Measurements from ENCODE around the gene NUDT16L1.

NUDT16L1 gene

DNA sequence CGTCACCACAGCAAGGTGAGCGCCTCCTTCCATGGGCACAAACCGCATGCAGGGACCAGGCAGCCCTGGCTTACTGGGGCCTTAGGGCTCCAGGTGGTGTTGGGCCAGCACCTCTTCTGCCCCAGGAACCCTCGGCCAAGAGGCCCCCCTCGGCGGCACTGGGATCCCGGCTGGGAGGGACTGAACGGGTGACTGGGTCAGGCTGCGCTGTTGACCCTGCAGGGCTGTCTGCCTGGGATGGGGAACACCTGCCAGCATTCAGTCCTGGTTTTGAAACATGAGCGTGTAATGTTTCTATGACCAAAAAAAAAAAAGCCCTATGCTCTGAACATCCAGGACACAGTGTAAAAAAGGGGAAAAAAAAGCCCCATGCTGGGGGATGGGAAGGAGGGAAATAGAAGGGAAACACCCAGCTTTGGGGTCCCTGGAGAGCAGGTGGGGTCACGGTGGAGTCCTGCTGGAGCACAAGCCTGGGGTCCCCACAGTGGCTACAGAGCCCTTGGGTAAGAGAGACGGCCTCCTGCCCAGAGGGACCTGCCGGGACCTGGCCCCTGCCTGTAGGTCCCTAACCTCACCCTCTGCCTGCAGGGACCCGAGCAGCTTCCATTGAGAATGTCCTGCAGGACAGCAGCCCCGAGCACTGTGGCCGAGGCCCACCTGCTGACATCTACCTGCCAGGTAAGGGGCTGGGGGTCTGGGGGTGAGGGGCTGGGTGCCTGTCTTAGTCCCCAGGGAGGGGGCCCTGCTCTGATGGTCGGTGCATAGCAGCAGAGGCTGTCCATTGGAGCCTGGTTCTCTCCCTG is 9.9 kb upstream of the NUDT16L1 start:
- no peak for DNase-seq (ENCODE audit: low spot score)

DNA sequence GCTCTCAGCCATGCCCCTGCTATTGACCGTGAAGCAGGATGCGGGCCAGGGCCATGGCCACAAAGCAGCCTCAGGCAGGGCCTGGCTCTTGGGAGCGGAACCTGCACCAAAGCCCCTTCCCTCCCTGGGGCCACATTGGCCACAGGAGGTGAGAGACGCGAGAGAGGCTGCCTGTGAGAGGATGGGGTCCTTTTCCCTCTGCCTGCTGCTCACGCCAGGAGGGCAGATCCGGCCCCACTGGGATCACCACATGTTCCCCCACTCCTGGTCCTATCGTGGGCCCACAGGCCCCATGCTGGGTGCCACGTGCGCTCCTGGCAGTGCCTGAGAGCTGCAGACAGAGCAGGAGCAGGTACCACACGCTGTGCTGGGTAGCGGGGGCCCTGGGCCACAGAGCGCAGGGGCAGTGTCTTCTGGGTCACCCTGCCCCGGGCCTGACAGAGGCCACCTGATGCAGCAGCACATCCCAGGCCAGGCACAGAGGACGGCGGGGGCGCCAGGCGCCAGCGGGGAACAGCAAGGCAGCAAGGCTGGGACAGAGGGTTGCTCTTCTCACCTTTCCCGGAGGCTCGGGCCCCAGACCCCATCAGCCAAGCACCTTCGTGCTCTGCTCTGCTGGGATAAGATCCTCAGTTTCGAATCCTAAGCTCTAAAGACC is 9.2 kb upstream of the NUDT16L1 start:
- DNase-seq (ENCODE audit: low spot score), result no peak

DNA sequence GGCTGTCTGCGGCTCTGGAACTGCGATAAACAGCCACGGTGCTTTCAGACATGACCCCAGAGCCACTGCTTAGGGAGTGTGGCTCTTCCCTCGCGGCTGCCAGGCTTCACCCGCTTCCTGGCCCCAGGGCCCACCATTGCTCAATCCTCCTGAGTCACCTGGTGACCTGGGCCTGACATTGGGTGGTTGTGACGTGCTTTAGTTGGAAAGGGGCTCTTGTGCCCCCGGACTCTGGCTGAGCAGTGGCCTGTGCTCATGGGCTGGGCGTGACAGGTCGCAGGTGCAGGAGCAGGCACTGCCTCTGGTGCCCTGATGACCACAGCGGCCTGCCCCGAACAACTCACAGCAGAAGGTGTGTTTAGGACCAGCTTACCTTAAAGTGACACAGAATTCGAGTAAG is 8.6 kb upstream of the NUDT16L1 start:
- no peak for DNase-seq (ENCODE audit: low spot score)

DNA sequence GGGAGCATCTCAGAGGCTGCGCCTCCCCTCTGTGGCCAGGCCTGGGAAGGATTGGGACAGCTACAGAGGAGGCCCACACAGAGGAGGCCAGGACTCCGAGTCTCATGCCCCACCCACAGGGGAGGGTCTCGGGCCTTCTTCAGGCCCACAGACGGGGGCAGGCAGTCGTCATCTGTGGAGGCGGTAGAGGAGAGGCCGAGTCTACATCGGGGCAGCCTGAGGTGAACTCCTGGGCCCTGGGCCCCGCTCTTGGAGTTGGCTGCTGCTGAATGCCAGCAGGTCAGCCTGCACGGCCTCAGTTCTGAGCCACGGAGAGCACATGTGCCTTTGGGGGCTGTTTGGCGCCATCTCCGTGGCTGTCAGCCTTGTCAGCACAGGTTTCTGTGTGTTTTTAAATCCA is 8.1 kb upstream of the NUDT16L1 start:
- no peak for DNase-seq (ENCODE audit: low spot score)

DNA sequence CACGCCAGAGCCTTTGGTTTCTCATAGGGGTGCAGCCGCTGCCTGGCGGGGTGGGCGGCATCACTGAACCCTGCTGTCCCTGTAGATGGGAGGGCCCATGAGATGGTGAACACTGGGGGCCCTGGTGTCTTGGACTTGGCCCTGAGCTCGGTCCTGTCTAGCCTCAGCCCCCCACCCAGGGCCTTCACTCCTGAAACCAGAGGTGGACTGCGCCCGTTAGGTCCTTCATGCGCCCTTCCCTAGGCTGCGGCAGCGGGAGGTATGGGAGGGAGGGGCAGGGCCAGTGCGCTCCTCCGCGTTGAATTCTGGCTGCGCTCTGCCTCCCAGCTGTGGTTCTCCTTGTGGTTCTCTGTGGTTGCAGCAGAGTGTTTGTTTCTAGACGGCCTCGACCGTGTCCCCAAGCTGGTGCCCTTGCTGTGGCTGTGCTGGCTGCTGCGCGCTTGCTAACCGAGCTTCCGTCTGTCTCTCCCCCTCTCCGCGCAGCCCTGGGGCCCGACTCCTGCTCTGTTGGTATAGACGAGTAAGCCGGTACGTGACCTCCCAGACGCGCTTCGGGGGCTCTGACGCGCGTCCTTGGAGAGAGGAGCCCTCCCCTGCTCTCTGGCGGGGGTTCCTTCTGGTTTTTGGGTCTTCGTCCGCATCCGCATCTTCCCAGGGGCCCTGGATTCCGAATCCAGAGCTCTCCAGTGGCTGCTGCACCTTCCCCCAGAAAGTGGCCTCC is 7.4 kb upstream of the NUDT16L1 start:
- DNase-seq (ENCODE audit: low spot score), result no peak

DNA sequence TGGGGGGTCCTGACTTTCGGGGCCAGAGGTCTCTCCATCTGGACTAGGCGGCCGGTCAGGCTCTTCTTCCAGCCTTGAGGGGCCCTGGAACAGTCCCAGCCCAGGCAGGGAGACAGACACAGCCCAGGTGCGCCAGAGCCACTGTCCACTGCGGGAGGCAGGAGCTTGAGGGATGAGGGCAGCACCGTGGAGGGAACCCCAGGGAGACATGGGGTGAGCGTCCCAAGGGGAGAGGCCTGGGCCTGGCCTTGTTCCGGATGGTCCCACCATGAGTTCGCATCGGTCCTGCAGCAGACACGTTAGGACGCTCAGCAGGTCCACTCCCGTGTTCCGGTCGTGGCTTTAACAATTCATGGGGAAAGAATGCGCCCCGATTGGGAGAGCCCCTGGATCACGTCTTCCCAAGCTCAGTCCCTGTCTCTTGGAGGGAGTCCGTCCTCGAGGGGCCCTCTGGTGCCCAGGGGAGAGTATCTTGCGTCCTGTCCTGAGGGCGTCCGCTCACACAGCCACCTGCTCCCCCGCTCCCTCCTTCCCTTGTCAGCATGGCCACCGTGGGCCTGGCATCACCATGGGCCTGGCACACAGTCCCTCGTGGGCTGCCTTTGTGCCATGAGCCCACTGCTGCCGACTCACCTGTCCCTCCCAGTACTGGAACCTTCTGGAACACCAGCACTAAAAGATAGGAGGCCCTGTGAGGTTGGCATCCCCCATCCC is 6.7 kb upstream of the NUDT16L1 start:
- DNase-seq (ENCODE audit: low spot score), result no peak

DNA sequence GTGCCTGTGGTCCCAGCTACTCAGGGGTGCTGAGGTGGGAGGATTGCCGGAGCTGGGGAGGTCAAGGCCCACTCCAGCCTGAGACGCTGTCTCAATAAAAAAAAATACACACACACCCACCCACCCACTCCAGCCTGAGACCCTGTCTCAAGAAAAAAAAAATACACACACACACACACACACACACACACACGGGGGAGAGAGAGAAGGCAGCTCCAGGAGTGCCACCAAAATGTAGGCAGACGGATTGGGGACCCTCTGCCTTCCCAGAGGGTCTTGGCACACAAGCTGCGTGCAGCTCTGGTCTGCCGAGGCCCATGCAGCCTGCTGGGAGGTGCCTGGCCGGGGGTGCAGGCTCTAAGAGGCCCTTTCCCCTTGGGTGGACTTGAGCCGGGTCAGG is 5.9 kb upstream of the NUDT16L1 start:
- no peak for DNase-seq (ENCODE audit: low spot score)

DNA sequence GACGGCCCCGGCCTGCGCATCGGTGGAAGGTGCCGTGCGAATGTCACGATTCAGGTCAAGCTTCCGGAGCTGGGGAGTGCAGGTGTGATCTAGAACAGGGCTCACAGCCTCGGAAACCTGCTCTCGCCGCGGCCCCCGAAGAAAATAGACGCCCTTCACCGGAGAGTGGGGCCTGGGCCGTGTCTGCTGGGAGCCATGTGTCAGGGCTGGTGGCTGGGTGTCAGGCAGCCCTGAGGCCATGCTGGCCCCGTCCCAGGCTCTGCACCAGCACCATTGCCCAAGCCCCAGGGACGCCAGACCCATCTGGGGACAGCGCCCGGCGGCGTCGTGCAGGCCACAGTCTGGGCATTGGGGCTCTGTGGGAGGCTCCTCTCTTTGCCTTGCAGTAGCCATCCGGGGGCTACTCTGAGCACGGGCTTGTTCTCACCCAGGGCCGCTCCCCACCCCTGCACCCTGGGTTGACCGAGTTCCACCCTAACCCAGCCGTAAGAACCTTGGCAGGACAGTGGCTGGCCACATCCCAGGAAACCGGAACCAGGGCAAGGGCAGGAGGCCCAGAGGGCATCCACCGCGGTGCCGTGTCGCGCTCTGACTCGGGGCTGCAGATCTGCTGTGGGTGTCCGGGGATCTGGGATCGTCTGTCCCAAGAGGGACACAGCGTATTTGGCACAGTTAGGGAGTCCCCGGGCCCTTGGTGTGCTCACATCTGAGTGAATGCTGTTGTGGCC is 5.3 kb upstream of the NUDT16L1 start:
- DNase-seq (ENCODE audit: low spot score), result no peak

DNA sequence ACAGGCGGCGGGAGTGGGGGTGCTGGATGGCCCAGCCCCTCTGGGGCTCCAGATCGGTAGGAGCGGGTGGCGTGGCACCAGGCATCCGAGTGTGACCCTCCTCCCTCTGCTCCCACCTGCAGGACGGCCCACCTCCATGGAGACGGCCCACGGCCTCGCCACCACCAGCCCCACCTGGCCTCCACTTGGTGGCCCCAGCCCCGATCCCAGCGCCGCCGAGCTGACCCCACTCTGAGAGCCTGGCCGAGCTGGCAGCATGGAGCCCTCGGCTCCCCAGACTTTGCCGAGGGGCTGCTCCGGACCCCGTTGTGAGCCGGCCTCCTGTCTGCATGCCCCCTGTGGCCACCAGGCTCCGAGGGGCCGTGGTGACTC is 4.7 kb upstream of the NUDT16L1 start:
- no peak for DNase-seq (ENCODE audit: low spot score)

DNA sequence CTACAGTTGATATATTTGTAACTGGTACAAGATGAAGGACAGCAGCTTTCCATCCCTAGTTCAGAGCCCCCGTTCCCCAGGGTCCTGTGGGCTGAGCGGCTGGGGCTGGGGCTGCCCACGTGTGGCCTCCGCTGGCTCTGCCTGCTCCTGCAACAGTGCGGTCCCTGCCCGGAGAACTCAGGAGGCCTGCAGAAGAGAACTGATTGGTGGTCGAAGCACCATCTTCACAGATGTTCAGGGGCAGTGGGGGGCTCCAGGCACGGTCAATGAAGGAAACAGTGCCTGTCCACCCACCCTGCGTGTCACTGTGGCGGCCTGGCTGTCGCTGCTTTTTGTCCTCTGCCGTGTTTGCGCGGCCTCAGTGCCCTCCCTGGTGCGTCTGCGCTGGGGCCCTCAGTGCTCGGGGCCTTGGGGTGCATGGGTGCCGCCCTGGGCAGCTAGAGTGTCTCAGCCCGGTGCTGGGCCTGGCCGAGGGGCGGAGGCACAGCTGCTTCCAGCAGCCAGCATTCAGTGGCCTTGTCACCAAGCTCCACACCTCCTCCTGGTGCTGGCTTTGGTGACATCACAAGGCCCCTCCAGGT is 4.2 kb upstream of the NUDT16L1 start:
- no peak for DNase-seq (ENCODE audit: low spot score)

DNA sequence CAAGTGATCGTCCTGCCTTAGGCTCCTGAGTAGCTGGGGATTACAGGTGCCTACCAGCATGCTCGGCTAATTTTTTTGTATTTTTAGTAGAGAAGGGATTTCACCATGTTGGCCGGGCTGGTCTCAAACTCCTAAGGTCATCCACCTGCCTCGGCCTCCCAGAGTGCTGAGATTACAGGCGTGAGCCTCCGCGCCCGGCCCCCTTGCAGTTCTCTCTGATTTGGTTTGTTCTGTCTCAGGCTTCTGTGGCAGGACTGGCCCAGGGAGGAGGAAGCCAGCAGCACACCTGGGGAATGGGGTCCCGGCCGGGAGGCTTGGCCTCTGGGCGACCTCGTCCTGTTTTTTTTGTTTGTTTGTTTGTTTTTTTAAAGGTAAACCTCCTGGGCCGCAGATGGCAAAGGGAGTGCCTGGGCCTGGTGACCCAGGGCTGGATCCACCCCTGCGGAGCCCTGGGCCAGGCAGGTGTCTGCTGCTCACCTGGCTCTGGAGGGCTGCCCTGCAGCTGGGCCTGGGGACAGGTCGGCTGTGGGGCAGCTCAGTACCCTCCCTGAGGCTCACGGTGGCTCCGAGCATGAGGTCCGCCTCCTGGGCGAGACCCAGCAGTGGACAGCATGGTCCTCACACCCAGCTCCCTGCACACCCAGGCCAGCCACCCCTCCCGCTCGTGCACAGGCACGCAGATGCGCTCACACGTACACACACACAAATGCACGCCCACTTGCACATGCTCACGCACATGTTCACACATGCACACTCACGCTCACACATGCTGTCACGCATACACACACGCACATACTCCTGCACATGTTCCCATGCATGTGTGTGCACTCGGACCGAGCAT is 3.3 kb upstream of the NUDT16L1 start:
- DNase-seq (ENCODE audit: low spot score), result no peak

DNA sequence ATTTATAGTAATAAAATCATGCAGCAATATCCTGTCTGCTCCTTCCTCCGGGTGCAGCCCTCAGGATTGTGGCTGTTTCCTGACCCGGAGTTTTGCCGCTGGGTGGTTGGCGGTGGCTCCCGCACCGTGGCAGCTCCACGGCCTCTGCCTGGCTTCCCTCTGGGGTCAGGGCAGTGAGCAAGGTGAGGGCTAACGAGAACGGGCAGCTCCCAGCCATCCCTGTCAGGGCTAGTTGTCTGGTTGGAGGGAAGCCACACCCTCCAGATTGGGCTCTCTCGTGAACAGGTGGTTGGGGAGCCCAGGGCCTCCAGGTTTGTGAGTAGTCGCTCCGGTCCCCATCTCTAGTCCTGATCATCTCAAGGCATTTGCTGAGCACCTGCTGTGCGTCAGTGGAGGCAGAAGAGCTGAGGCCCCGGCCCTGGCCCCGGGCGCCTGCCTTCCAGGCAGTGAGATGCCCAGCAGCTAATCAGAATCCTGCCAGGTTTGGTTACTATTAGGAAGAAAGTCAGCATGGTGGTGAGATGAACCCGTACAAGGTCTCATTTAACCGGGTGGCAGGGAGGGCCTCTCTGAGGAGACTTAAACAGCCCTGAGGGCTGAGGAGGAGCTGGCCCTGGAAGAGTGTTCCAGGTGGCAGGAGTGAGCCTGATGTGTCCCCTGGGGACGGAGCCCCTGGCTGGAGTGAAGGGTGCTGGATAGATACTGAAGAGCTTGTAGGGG is 2.3 kb upstream of the NUDT16L1 start:
- DNase-seq (ENCODE audit: low spot score), result peak; percentile 25

DNA sequence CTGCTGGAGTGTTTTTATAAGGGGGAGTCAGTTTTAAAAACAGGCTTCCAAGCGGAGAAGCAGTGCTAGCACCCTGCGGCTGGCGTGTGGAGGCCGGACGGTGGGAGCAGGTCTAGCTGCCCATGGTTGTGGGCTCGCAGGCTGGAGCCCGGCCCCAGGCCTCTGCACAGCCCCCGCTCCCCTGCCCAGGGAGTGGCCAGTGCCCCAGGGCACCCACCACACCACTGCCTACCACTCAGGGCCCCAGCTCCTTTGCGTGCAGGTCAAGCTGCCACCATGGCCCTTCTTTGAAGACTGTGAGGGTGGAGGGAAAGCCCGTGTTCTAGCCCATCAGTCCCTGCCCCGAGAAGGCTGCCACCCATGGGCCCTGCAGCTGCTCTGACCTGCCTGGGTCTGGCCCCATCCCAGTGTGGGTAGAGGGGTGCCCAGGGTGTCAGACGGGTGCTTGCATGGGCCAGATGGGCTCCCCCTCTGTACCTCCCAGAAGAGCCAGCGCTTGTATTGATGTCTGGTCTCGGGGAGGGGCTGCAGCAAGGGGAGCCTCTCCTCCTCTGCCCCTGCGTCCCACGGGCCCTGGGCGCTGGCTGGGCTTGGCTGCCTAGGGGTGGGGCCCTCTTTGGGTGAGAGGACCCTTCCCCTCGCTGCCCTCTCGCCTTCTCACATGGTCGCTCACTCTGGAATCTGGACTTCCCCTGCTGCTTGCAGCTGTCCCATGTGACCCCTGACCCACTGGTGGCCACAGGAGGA is 1.5 kb upstream of the NUDT16L1 start:
- DNase-seq (ENCODE audit: low spot score), result no peak

DNA sequence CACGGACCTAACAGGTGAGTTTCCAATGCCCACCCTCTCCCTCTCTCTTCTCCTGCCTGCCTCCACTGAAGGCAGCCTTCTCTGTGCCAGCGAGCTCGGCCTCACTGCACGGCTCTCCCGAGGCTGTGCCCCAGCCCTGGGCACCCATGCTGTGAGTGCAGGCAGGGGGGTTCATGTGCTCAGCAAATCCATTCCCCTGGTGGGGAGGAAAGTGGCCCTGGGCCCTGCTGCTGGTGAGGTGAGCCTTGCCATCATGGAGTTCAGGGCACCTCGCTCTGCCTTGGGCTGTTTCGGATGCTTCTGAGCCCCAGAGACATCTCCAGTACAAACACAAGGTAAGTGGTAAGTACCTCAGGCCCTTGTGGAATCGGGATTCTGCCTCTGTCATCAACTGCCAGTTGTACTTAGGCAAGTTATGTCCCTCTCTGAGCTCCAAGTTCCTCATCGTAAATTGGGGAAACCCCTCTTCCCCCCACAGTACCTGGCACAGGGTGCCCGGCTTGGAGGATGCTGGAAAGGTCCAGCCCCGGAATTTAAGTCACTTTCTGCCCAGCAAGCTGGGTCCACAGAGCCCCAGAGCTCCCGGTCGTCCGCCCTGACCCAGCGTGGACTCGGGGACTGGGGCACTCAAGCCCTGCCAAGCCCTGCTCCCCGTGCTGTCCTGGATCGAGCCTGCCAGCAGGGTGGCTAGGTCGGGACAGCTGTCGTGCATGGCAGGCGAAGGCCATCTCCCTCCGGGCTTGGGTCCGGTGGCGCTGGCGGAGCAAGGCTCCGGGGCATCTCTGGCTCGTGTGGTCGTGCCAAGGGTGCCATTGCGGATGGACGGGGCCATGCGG is 684 bp upstream of the NUDT16L1 start:
- no peak for DNase-seq (ENCODE audit: low spot score)

DNA sequence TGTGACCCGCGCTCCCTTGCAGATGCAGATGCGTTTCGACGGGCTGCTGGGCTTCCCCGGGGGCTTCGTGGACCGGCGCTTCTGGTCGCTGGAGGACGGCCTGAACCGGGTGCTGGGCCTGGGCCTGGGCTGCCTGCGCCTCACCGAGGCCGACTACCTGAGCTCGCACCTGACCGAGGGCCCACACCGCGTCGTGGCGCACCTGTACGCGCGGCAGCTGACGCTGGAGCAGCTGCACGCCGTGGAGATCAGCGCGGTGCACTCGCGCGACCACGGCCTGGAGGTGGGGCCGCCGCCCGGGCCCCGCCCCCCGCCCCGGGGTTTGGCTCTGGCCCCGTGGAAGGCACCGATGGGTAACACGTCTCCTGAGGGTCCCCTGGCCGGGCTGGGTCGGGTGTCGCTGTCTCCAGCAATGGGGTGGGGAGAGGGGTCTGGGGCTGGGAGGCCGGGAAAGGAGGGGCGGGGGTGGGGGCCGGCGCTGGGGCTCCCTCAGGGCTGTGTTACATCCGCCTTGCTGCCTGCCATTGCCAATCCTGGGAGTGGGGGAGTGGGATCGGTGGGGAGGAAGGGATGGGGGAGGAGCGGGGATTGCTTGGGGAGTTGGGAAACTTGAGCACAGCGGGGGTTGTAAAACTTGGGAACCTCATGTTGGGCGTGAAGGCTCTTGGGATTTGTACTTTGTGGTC is 737 bp downstream of the NUDT16L1 start:
- DNase-seq (ENCODE audit: low spot score), result no peak

DNA sequence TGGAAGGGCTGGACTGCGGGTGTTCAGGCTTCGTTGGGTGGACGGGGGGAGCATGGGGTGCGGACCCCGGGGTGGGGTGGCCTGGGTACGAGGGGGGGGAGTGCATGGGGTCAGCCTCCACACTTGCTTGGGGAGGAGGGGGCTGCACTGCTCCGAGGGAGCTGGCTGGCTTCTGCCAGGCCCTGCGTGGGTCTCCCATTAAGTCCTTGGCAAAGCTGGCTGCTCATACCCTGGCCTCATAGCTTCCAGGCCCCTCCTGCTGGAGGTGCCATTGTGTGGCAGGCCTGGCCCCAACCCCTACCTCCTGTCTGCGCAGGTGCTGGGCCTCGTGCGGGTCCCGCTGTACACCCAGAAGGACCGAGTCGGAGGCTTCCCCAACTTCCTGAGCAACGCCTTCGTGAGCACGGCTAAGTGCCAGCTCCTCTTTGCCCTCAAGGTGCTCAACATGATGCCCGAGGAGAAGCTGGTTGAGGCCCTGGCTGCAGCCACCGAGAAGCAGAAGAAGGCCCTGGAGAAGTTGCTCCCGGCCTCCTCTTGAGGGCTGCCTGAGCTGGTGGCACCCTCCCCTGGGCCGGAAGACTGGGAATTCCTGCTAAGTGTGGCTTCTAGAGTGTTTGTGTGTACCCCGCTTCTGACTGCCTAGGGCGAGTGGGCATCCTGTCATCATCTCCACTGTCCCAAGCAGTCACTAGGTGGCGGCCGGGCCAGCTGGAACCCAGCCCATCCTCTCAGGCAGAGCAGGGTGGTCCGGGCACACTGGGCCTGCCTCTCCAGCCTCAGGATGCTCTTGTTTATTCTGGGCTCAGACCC is 1.5 kb downstream of the NUDT16L1 start:
- DNase-seq (ENCODE audit: low spot score), result no peak
